Measurements from ENCODE around the gene SSBP3. TPM values are rescaled to one million over a fixed set of nuclear protein-coding genes. Genes with fewer than 3 reads are reported as not detected.

SSBP3 gene
- total and polyA plus RNA-seq, 9 of the 15 experiments (the other 6 are each of a cell fraction or from before 2014, with no cell fraction given) = 8.7 to 108 (median 33.8) TPM

DNA sequence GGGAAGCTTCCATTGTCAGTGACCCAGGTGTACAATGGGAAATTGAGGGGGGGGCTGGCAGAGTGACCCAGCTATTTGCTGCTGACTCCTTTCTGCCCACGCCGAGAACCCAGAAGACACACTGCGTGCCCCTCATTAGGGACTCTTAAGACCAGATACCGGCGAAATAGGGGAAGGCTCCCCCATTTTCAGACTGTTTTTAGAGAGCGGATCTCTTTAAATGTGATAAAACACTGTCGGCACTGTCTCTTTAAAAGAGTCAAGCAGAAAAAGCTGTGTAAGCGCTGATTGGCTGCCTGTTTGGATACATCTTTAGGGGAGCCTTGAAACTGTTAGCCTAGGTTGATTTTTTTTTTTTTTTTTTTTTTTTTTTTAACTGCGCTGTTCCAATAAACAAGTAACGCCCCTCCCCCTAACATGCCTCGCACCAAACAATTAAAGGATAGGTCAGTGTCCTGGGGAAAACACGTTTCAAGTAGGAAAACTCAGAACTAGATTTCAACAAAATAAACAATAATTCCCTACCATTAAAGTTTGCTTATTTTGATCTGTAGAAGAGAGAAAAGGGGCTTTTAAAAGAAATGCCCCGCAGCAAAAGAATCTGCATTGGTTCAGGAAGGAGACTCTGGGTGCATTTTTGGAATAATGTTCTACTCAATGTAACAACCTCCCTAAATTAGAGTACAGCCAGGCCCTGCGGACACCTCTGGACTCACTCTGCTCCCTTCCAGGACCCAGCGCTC is 1.4 kb upstream of the SSBP3 start (continued):
- TF ChIP-seq, protein P1, sequence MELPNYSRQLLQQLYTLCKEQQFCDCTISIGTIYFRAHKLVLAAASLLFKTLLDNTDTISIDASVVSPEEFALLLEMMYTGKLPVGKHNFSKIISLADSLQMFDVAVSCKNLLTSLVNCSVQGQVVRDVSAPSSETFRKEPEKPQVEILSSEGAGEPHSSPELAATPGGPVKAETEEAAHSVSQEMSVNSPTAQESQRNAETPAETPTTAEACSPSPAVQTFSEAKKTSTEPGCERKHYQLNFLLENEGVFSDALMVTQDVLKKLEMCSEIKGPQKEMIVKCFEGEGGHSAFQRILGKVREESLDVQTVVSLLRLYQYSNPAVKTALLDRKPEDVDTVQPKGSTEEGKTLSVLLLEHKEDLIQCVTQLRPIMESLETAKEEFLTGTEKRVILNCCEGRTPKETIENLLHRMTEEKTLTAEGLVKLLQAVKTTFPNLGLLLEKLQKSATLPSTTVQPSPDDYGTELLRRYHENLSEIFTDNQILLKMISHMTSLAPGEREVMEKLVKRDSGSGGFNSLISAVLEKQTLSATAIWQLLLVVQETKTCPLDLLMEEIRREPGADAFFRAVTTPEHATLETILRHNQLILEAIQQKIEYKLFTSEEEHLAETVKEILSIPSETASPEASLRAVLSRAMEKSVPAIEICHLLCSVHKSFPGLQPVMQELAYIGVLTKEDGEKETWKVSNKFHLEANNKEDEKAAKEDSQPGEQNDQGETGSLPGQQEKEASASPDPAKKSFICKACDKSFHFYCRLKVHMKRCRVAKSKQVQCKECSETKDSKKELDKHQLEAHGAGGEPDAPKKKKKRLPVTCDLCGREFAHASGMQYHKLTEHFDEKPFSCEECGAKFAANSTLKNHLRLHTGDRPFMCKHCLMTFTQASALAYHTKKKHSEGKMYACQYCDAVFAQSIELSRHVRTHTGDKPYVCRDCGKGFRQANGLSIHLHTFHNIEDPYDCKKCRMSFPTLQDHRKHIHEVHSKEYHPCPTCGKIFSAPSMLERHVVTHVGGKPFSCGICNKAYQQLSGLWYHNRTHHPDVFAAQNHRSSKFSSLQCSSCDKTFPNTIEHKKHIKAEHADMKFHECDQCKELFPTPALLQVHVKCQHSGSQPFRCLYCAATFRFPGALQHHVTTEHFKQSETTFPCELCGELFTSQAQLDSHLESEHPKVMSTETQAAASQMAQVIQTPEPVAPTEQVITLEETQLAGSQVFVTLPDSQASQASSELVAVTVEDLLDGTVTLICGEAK (IDR thresholded peaks at IDR 0.05) = peak; percentile 91
- TF ChIP-seq, protein P1 (CRISPR knock-in tag; IDR thresholded peaks at IDR 0.05) = peak; percentile 89
